OCI-LY7 (cell line): ENCODE data around the gene DNER. TPM values are rescaled to one million over a fixed set of nuclear protein-coding genes. Genes with fewer than 3 reads are reported as not detected.

ENCODE experiments used
- BruUV-seq: library from RNA; stranded (reverse); fragments of 400-500 nt; replicated peaks from 2 replicates; lab custom pipeline; 2021; lab: Mats Ljungman, UMichigan
- CTCF ChIA-PET: fragments of 300-600 bp; sonication (Branson Sonifier 250); formaldehyde crosslinking; loops from one replicate; lab custom pipeline; 2022; ENCODE audit warnings: antibody characterized with exemption; ENCODE audit not compliant: unreplicated experiment; lab: Charles Lee
- POLR2A ChIA-PET: fragments of 300-600 bp; sonication (Branson Sonifier 250); formaldehyde crosslinking; loops from one replicate; lab custom pipeline; 2022; ENCODE audit warnings: antibody characterized with exemption; lab: Charles Lee
- DNase-seq: peaks from one replicate; pipeline ENCODE4 v3.0.0-alpha.2; 2015; ENCODE audit warnings: low spot score
- H2AFZ ChIP-seq: fragments of 200-600 bp; sonication (generic), shearing (Covaris generic); 2 replicates; pipeline ENCODE4 v1.6.1; 2014; ENCODE audit warnings: mild to moderate bottlenecking, antibody characterized with exemption, low read length, moderate library complexity
- H3K27ac ChIP-seq: fragments of 200-600 bp; sonication (generic); 2 replicates; pipeline ENCODE4 v1.5.1; 2014; ENCODE audit warnings: mixed run types, low read depth, mild to moderate bottlenecking, moderate library complexity, low read length, inconsistent platforms; ENCODE audit not compliant: poor library complexity, severe bottlenecking
- H3K36me3 ChIP-seq: fragments of 200-600 bp; sonication (generic); 2 replicates; pipeline ENCODE4 v1.6.1; 2014; ENCODE audit warnings: mild to moderate bottlenecking, antibody characterized with exemption, low read length, moderate library complexity, mixed read lengths; ENCODE audit not compliant: insufficient read depth
- H3K4me1 ChIP-seq: fragments of 200-600 bp; sonication (generic); 2 replicates; pipeline ENCODE4 v1.5.1; 2014; ENCODE audit warnings: mild to moderate bottlenecking, low read length; ENCODE audit not compliant: insufficient read depth, poor library complexity, severe bottlenecking
- H3K4me2 ChIP-seq: fragments of 200-600 bp; sonication (generic); 2 replicates; pipeline ENCODE4 v1.6.1; 2014; ENCODE audit warnings: mild to moderate bottlenecking, low read length
- H3K4me3 ChIP-seq: fragments of 200-600 bp; sonication (generic); 2 replicates; pipeline ENCODE4 v1.5.1; 2014; ENCODE audit warnings: mild to moderate bottlenecking, low read depth, low read length; ENCODE audit not compliant: poor library complexity, severe bottlenecking
- H3K79me2 ChIP-seq: fragments of 200-600 bp; sonication (generic); 2 replicates; pipeline ENCODE4 v1.6.1; 2016; ENCODE audit warnings: low read depth, mild to moderate bottlenecking, low read length, moderate library complexity, mixed read lengths; ENCODE audit not compliant: insufficient read depth
- H3K9me2 ChIP-seq: fragments of 200-600 bp; sonication (generic); 2 replicates; pipeline ENCODE4 v1.6.1; 2016; ENCODE audit warnings: mild to moderate bottlenecking, low read length, mixed read lengths; ENCODE audit not compliant: insufficient read depth
- H3K9me3 ChIP-seq: fragments of 200-600 bp; sonication (generic); 2 replicates; pipeline ENCODE4 v1.6.1; 2014; ENCODE audit warnings: mild to moderate bottlenecking, mixed run types, low read length, mixed read lengths
- H4K20me1 ChIP-seq: fragments of 200-600 bp; sonication (generic); 2 replicates; pipeline ENCODE4 v1.6.1; 2014; ENCODE audit warnings: mild to moderate bottlenecking, antibody characterized with exemption, low read length, moderate library complexity, mixed read lengths; ENCODE audit not compliant: insufficient read depth
- CTCF ChIP-seq: fragments of 200-600 bp; sonication (generic); conservative IDR thresholded peaks from 2 replicates; pipeline ENCODE4 v1.5.1; 2014; ENCODE audit warnings: mild to moderate bottlenecking, antibody characterized with exemption, low read length, moderate library complexity, mixed read lengths
- EZH2phosphoT487 ChIP-seq: fragments of 200-600 bp; sonication (generic); IDR thresholded peaks from 2 replicates; pipeline ENCODE4 v1.6.1; 2018; ENCODE audit warnings: low read depth, borderline replicate concordance, mild to moderate bottlenecking, mixed run types, antibody characterized with exemption, low read length, moderate library complexity, mixed read lengths
- intact Hi-C: fragments of 100-400 bp; cut with micrococcal nuclease; formaldehyde crosslinking; loops from one replicate; pipeline ENCODE4 v1.10.0; 2022; ENCODE audit not compliant: unreplicated experiment
- total RNA-seq, 2 experiments: library from RNA; depleted of rRNA in 1 of 2; stranded (reverse); fragments of >200 nt in 1 of 2; shearing (Covaris generic) in 1 of 2; gene quantifications; 2 replicates each; pipeline ENCODE4 v1.2.3, GENCODE V29; 2014 to 2022

The DNER gene
- total RNA-seq, 2 experiments from 2014 or later = not detected

GRCh38 chr2:229731363-229731762 lies 17.0 kb upstream of the DNER start:
- no peaks in the 10 kb centered on the region for H3K79me2 ChIP-seq
- no peaks in the 10 kb centered on the region for H3K36me3 ChIP-seq
- BruUV-seq = no TSS peak
- TF ChIP-seq CTCF = no peak
- no peaks in the 10 kb centered on the region for H4K20me1 ChIP-seq
- H3K4me2 ChIP-seq = no peak overlapping the region
- H3K9me2 ChIP-seq = no peaks in the 10 kb centered on the region
- H2AFZ ChIP-seq = no peak overlapping the region
- no peak overlapping the region for H3K27ac ChIP-seq
- H3K4me1 ChIP-seq = no peaks in the 10 kb centered on the region
- no peak for DNase-seq
- H3K9me3 ChIP-seq = no peaks in the 10 kb centered on the region
- ChIA-PET CTCF (no interaction called here), POLR2A (interaction anchor here (0.6 kb wide), 1 partner anchor 21 kb away, joined by 3 read pairs; no protein-coding TSS in a partner anchor)
- intact Hi-C loops = no loop called here
- H3K4me3 ChIP-seq = no peak overlapping the region

DNA sequence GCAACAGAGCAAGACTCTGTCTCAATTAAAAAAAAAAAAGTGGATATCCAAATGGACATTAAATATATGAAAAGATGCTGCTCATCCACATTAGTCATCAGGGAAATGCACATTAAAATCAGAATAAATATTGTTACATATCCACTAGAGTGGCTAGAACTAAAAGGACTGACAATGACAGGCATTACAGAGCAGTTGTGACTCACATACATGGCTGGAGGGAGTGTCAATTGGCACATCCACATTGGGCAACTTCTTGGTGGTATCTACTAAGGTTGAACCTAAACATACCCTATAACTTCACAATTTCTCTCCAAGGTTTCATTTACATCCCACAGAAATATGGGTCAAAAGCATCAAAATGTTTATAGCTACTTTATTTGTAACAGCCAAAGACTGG lies 14.0 kb upstream of the DNER start:
- Histone ChIP-seq H3K27ac (no peak overlapping the region), H3K4me2 (no peak overlapping the region), H4K20me1 (no peaks in the 10 kb centered on the region), H3K4me1 (no peaks in the 10 kb centered on the region), H3K4me3 (no peak overlapping the region), H2AFZ (no peak overlapping the region), H3K79me2 (no peaks in the 10 kb centered on the region), H3K36me3 (no peaks in the 10 kb centered on the region), H3K9me2 (no peaks in the 10 kb centered on the region), H3K9me3 (no peaks in the 10 kb centered on the region)
- DNase-seq = no peak
- POLR2A ChIA-PET = interaction anchor here (0.6 kb wide), 1 partner anchor 187 kb away, joined by 4 read pairs; no protein-coding TSS in a partner anchor
- no TSS peak for BruUV-seq
- TF ChIP-seq EZH2phosphoT487 (no peak), CTCF (no peak)
- CTCF ChIA-PET = no interaction called here
- intact Hi-C loops = no loop called here

DNA sequence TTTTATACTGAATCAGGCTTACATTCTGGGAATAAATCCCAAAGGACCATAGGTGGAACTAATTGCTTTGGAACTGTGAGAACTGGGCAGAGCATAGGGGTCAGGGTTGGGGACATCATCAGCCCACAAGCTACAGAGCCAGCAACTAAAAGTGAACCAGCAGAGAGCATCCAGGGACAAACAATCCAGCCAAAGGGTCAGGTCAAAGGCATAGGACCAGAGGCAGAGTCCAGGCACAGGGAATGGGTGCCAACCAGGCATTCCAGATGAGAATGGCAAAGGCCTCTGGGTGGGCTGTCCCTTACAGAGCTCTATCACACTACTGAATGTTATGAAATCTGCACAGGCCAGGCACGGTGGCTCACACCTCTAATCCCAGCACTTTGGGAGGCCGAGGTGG lies 12.3 kb upstream of the DNER start:
- no peaks in the 10 kb centered on the region for H3K36me3 ChIP-seq
- no peaks in the 10 kb centered on the region for H3K4me1 ChIP-seq
- no peaks in the 10 kb centered on the region for H3K9me3 ChIP-seq
- intact Hi-C loops = no loop called here
- no peak overlapping the region for H3K4me2 ChIP-seq
- H2AFZ ChIP-seq = no peak overlapping the region
- H4K20me1 ChIP-seq = no peaks in the 10 kb centered on the region
- H3K79me2 ChIP-seq = no peaks in the 10 kb centered on the region
- CTCF ChIA-PET = no interaction called here
- H3K4me3 ChIP-seq = no peak overlapping the region
- no peak overlapping the region for H3K27ac ChIP-seq
- no TSS peak for BruUV-seq
- POLR2A ChIA-PET = interaction anchor here (0.6 kb wide), 1 partner anchor 24 kb away, joined by 3 read pairs; no protein-coding TSS in a partner anchor
- no peaks in the 10 kb centered on the region for H3K9me2 ChIP-seq
- no peak for TF ChIP-seq CTCF
- TF ChIP-seq EZH2phosphoT487 = no peak
- no peak for DNase-seq
